Neural cell (in vitro differentiated cells): ENCODE results near the gene PILRA. TPM values are rescaled to one million over a fixed set of nuclear protein-coding genes. Genes with fewer than 3 reads are reported as not detected.

Experiments used
- polyA plus RNA-seq: library from polyadenylated mRNA; depleted of rRNA; stranded (reverse); fragments of >200 nt; gene quantifications from 2 replicates; pipeline ENCODE4 v1.2.3, GENCODE V29; 2014
- small RNA-seq, 3 experiments: library from RNA; depleted of rRNA; stranded (forward); fragments of <200 nt; gene quantifications; one replicate each; pipeline ENCODE3, GENCODE V24; 2012

Gene PILRA
- polyA plus RNA-seq, 1 donor from 2014 or later, result 23.7 TPM

Small RNA genes within 50 kb of the gene (small RNA-seq; reads per million reads assigned to genes)
- 0 to 1.2 (median 0) reads per million in 3 experiments for gene RF00019

Other genes with a start within 250 kb of the PILRA start
- gene MBLAC1, start 246.5 kb upstream of the PILRA start, polyA plus RNA-seq, result 6.4 and 10.1 TPM in 2 replicates
- gene LAMTOR4, start 224.6 kb upstream of the PILRA start, polyA plus RNA-seq, result 331 and 333 TPM in 2 replicates
- 26.7 and 43.5 TPM in 2 replicates for gene TRAPPC14, start 214.8 kb upstream of the PILRA start, polyA plus RNA-seq
- gene GAL3ST4, start 204.9 kb upstream of the PILRA start, polyA plus RNA-seq, result 47.0 and 58.7 TPM in 2 replicates
- 506 and 594 TPM in 2 replicates for gene GPC2, start 196.1 kb upstream of the PILRA start, polyA plus RNA-seq
- 0.64 TPM in 1 of 2 replicates, not detected in the other for gene STAG3, start 195.6 kb upstream of the PILRA start, polyA plus RNA-seq
- 0.16 TPM in 1 of 2 replicates, not detected in the other for gene PVRIG, start 153.5 kb upstream of the PILRA start, polyA plus RNA-seq
- not detected in 2 replicates for gene SPDYE3, start 65.8 kb upstream of the PILRA start, polyA plus RNA-seq
- gene PILRB, start 15.4 kb upstream of the PILRA start, polyA plus RNA-seq, result 222 and 274 TPM in 2 replicates
- 3.1 and 6.8 TPM in 2 replicates for gene ZCWPW1, start 55.2 kb downstream of the PILRA start, polyA plus RNA-seq
- 12.1 and 15.0 TPM in 2 replicates for gene MEPCE, start 56.3 kb downstream of the PILRA start, polyA plus RNA-seq
- gene PPP1R35, start 63.0 kb downstream of the PILRA start, polyA plus RNA-seq, result 24.0 and 33.8 TPM in 2 replicates
- gene SPACDR, start 90.8 kb downstream of the PILRA start, polyA plus RNA-seq, result not detected in 2 replicates
- gene TSC22D4, start 105.7 kb downstream of the PILRA start, polyA plus RNA-seq, result 2.1 and 3.7 TPM in 2 replicates
- gene NYAP1, start 110.4 kb downstream of the PILRA start, polyA plus RNA-seq, result 70.1 and 86.6 TPM in 2 replicates
- 3.4 and 7.5 TPM in 2 replicates for gene AGFG2, start 165.7 kb downstream of the PILRA start, polyA plus RNA-seq
- gene SAP25, start 200.4 kb downstream of the PILRA start, polyA plus RNA-seq, result 0.46 and 0.52 TPM in 2 replicates
- 17.2 and 25.1 TPM in 2 replicates for gene LRCH4, start 212.6 kb downstream of the PILRA start, polyA plus RNA-seq
- 0.52 and 1.5 TPM in 2 replicates for gene FBXO24, start 212.8 kb downstream of the PILRA start, polyA plus RNA-seq
- 0.48 and 2.0 TPM in 2 replicates for gene PCOLCE, start 228.9 kb downstream of the PILRA start, polyA plus RNA-seq
- gene MOSPD3, start 239.1 kb downstream of the PILRA start, polyA plus RNA-seq, result 26.5 and 27.9 TPM in 2 replicates